Right cardiac atrium (tissue), 5 donors: Measurements from ENCODE around the gene ORMDL2. TPM values are rescaled to one million over a fixed set of nuclear protein-coding genes. Genes with fewer than 3 reads are reported as not detected.
"Not testable (repeated sequence)": the region's sequence is repeated elsewhere in the genome, so short reads cannot be mapped to it uniquely, and the experiment has no call there.

Experiments used
- ATAC-seq, 2 donors: fragments of 200-7000 bp; cut with Tn5 transposase; one replicate each; pipeline versions ENCODE4 v1.8.0 to v1.9.1; 2020; ENCODE audit warnings: moderate library complexity in 2 of 2, mild to moderate bottlenecking in 1 of 2
- DNase-seq, 3 donors: peaks; one replicate each; pipeline ENCODE4 v3.0.0-alpha.2; 2020
- H3K27ac ChIP-seq: one replicate; pipeline ENCODE4 v1.5.1; 2013; ENCODE audit warnings: mild to moderate bottlenecking, low read length, control low read depth, moderate library complexity
- H3K27me3 ChIP-seq: one replicate; pipeline ENCODE4 v1.6.1; 2013; ENCODE audit not compliant: control insufficient read depth, insufficient read depth
- H3K4me1 ChIP-seq: one replicate; pipeline ENCODE4 v1.6.1; 2013; ENCODE audit warnings: low read length; ENCODE audit not compliant: control insufficient read depth, insufficient read depth
- H3K4me3 ChIP-seq: one replicate; pipeline ENCODE4 v1.5.1; 2013; ENCODE audit warnings: low read length, control low read depth
- H3K9me3 ChIP-seq: one replicate; pipeline ENCODE4 v1.6.1; 2013; ENCODE audit warnings: low read length; ENCODE audit not compliant: control insufficient read depth
- WGBS: extraction: QIAGEN DNeasy Blood & Tissue Kit; methylation state at CpG from one replicate; pipeline ENCODE4 v1.1.7; 2013; 5-methylcytosine and 5-hydroxymethylcytosine counted together
- intact Hi-C, 4 donors: fragments of 100-400 bp; cut with DNase I; formaldehyde crosslinking; loops; one replicate each; pipeline versions ENCODE4 v1.11.0 to v1.14.0; 2022 to 2023
- polyA plus RNA-seq: library from polyadenylated mRNA; stranded (reverse); fragments of 200-250 nt; gene quantifications from one replicate; pipeline ENCODE4 v1.2.3, GENCODE V29; 2013
- total RNA-seq, 4 donors: library from RNA; stranded (reverse); fragmentation: NEBNext Ultra II Directional; extraction: Animal tissue kit (Norgen Biotek cat#: 25700); gene quantifications; one replicate each; pipeline ENCODE4 v1.2.1, GENCODE V29; 2021
- donor health status: healthy with polysubstance abuse.
- donor health status: DM: no; HTN: yes; CAD: no.
- donor health status: DM: no; HTN: no; CAD: no.
- donor health status: DM: no; HTN: yes; CAD: no; lungs with severe emphysema.
- donor health status: DM: yes; HTN: yes; CAD: no.

The ORMDL2 gene
- total and polyA plus RNA-seq, 5 donors: 13.8 to 23.8 (median 18.6) TPM

DNA sequence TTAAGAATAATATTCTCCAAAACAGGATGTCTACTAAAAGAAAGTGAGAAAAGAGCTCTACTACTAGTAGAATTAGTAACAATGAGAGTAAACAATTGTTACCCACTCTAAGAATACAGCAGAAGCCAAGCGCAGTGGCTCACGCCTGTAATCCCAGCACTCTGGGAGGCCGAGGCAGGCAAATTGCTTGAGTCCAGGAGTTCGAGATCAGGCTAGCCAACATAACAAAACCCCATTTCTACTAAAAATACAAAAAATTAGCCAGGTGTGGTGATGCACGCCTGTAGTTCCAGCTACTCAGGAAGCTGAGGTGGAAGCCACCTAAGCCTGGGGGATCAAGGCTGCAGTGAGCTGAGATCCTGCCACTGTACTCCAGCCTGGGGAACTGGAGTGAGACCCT, 6.9 kb downstream of the ORMDL2 start:
- no peaks in the 10 kb centered on the region for H3K9me3 ChIP-seq
- H3K4me1 ChIP-seq: peaks cover 15% of the 10 kb centered on the region
- ATAC-seq (no peak), DNase-seq (no peak)
- 90% methylated on average over 5 of the region's 5 CpGs for WGBS
- no peak overlapping the region for H3K4me3 ChIP-seq
- no peaks in the 10 kb centered on the region for H3K27me3 ChIP-seq
- intact Hi-C loops: loop anchor here in 1 of 4 donors (10.0 kb wide), 1 partner anchor 110 kb away; the partner anchor contains the start of gene DGKA
- H3K27ac ChIP-seq: no peak overlapping the region

DNA sequence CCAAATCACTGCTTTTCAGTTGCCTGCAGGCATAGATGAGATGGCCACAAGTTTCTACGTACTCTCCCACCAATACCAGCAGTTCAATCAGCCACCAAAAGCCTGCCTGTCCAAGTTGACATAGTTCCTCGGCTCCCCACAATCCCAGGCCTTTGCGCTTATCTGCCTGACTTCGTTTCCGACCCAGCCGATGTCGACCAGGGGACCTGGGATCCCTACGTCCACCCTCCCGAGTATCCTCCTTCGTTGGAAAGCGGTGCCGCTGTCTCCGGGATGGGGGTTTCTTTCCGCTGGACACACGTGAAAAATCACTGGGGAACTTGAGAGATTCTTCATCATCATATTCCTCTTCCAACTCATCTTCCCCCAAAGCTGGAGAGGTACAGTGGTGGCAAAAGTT, 10.0 kb downstream of the ORMDL2 start:
- Histone ChIP-seq H3K9me3 (no peaks in the 10 kb centered on the region), H3K4me3 (no peak overlapping the region), H3K4me1 (peaks cover 17% of the 10 kb centered on the region), H3K27ac (no peak overlapping the region), H3K27me3 (no peaks in the 10 kb centered on the region)
- WGBS: 89% methylated on average over 15 of the region's 15 CpGs
- no peak for DNase-seq
- intact Hi-C loops: loop anchor here in 1 of 4 donors (10.0 kb wide), 1 partner anchor 107 kb away; the partner anchor contains the start of gene DGKA
- ATAC-seq: no peak

DNA sequence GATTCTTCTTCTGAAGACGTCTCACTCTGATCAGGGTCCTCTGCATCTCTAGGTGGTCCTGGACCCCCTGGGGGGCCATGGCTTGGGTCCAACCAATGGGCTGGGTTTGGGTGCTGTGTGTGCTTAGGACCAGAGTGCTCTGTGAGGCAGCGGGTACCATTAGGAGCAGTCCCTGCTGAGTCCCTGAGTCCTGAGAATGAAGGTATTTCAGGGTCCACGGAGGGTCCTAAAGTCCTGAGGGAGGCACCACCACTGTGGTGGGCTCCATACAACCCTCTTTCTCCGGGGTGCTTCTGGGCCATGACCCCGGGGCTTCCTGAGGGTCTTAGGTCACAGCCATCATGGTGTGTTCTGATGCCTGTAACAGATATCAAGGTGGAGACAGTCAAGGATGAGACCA, 10.5 kb downstream of the ORMDL2 start:
- intact Hi-C loops: loop anchor here in 1 of 4 donors (10.0 kb wide), 1 partner anchor 106 kb away; the partner anchor contains the start of gene DGKA
- Histone ChIP-seq H3K9me3 (no peaks in the 10 kb centered on the region), H3K4me3 (peak overlapping the region; percentile 56), H3K4me1 (peaks cover 17% of the 10 kb centered on the region), H3K27me3 (no peaks in the 10 kb centered on the region), H3K27ac (peak overlapping the region; percentile 15)
- no peak for DNase-seq
- 84% methylated on average over 5 of the region's 5 CpGs for WGBS
- no peak for ATAC-seq

DNA sequence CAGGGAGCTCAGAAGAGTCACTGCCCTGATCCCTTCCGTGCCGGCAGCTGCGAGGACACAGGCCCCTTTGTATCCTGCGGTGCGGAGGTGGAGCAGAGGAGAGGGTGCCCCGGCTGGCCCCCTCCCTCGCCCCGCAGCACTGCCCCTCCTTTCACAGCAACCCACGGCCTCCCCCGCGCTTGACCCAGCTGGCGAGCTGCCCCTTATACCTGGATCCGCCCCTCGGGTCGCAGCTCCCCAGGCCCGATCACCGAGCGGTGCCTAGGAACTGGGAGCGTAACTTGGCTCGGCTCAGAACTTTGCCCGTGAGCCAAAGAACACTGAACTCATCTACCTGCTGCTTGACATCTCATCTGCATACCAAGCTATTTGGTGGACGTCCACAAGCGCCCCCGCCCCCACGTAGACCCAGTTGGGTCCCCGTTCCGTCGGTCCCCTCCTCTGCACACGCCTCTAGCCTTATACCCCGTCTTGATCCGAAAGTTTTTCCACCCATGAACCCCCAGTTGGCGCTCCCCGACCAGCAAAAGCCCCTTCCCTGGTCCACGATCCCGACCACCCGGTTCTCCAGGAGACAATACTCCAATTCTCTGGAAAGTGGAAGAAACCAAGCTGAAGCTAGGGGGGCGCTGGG, 12.2 kb downstream of the ORMDL2 start:
- under 1% methylated on average over 37 of the region's 37 CpGs for WGBS
- H3K4me1 ChIP-seq: peaks cover 17% of the 10 kb centered on the region

DNA sequence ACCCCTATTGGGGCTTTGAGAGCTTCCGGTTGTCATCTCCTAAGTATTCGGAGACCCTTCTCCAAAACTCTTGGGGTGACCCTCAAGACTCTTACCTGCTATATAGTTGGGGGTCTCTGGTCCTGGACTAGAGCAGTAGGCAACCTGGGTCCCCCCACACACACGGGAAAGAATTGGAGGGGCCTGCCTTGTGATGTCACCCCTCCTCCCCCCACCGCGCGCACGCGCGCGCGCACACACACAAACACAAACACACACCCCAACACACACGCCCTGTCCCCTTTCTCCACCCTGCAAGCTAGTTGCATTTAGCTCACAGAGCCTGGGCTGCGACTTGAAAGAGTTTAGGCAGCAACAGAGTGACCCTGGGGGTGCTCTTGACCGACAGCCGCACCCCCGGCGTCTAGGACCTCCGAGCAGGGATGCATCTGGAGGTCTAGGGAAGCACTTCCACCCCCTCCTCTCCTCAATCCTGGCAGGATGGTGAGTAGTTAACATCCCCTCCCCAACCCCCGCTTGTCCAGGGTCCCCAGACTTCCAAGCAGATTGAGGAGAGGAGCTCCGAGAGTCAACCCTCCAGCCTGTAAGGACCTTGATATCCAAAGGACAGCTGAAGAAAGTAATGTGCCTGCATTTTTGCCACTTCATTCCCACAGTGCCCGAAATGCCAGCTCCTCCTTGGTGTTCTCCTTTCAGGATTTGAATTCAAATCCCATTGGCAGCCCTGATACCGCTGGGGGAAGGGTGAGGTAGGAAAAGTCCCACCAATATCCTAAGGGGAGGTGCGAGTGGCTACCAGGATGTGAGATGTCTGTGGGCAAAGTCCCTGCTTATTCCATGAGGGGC, 13.0 kb downstream of the ORMDL2 start:
- Histone ChIP-seq H3K4me1 (peaks cover 17% of the 10 kb centered on the region), H3K27ac (peak overlapping the region; percentile 92), H3K4me3 (peak overlapping the region; percentile 81), H3K9me3 (no peaks in the 10 kb centered on the region), H3K27me3 (no peaks in the 10 kb centered on the region)
- intact Hi-C loops: loop anchor here in 3 of 4 donors (5.0 to 10.0 kb wide), 3 partner anchors 91 to 104 kb away; partner anchors contain the start of genes DGKA (in 1 of the 3) and PYM1 (in 1 of the 3)
- peak; percentile 70 to 74 for ATAC-seq
- 2% methylated on average over 23 of the region's 23 CpGs for WGBS
- peak; percentile 82 to 94 (median 93) for DNase-seq

More for the DNA sequence above, 12.2 kb downstream of the ORMDL2 start:
- Histone ChIP-seq H3K27ac (peak overlapping the region; percentile 92), H3K9me3 (no peaks in the 10 kb centered on the region), H3K27me3 (no peaks in the 10 kb centered on the region), H3K4me3 (peak overlapping the region; percentile 81)
- DNase-seq (peak; percentile 59 to 81 (median 77)), ATAC-seq (peak; percentile 42 to 48)
- intact Hi-C loops: loop anchor here (5.0 to 10.0 kb wide), 3 partner anchors 92 to 105 kb away; partner anchors contain the start of genes DGKA (in 2 of the 4) and PYM1 (in 1 of the 4)

DNA sequence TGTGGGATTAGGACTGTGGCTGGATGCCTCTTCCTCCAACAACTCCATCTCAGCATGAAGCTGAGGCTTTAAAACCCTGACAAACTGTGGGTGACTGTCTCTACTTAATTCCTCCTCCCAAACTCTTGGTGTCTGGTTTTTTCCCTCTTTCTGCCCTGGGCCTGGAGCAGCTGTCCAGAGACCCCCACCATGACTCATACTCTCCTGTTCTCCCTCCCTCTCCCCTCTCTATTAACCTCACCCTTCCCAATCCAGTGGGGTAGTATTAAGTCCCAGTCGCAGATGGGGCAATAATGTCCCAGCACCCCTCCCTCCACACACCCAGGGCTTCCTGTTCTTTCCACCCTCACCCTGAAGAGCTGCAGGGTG, 13.6 kb downstream of the ORMDL2 start:
- Histone ChIP-seq H3K4me1 (peaks cover 15% of the 10 kb centered on the region), H3K27me3 (no peaks in the 10 kb centered on the region), H3K27ac (peak overlapping the region; percentile 92), H3K4me3 (peak overlapping the region; percentile 81), H3K9me3 (no peaks in the 10 kb centered on the region)
- intact Hi-C loops: loop anchor here in 3 of 4 donors (5.0 to 10.0 kb wide), 3 partner anchors 91 to 103 kb away; partner anchors contain the start of genes DGKA (in 1 of the 3) and PYM1 (in 1 of the 3)
- no peak for ATAC-seq
- 25% methylated on average over 1 of the region's 1 CpG for WGBS
- DNase-seq: no peak

DNA sequence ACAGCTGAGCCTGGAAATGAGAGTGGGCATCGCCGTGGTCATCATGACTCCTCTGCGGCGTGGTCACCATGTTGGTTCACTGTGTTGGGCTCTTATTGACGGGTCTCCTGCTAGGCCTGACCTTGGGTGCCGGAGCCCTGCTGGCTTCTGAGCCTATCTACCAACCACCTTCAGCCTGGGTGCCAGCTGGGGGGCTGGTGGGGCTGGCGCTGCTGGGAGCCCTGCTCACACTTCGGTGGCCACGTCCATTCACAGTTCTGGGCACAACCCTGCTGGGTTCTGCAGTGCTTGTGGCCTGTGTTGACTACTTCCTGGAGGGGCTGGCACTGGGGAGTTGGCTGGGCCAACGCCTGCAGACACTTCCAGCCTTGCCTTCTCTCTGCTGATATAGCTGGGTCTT, 15.2 kb downstream of the ORMDL2 start:
- DNase-seq: no peak
- no peaks in the 10 kb centered on the region for H3K27me3 ChIP-seq
- no peak for ATAC-seq
- H3K9me3 ChIP-seq: no peaks in the 10 kb centered on the region
- intact Hi-C loops: loop anchor here in 3 of 4 donors (5.0 to 10.0 kb wide), 3 partner anchors 89 to 102 kb away; partner anchors contain the start of genes DGKA (in 1 of the 3) and PYM1 (in 1 of the 3)
- no peak overlapping the region for H3K27ac ChIP-seq
- 93% methylated on average over 10 of the region's 10 CpGs for WGBS
- H3K4me3 ChIP-seq: no peak overlapping the region
- peaks cover 7% of the 10 kb centered on the region for H3K4me1 ChIP-seq

DNA sequence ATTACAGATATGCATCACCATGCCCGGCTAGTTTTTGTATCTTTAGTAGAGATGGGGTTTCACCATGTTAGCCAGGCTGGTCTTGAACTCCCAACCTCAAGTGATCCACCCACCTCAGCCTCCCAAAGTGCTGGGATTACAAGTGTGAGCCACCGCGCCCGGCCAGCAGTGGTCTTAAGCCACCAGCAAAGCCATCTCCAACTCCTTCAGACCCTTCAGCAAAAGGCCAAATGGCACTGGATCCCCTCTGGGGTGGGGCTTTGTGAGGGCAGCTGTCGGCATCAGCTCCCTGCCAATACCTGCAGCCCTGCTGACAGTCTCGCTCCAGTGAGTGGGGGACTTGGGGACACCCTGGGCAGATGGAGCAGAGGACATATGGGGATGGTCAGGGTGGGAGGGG, 16.6 kb downstream of the ORMDL2 start:
- not testable (repeated sequence) for H3K27me3 ChIP-seq, H3K4me3 ChIP-seq, H3K4me1 ChIP-seq, DNase-seq, ATAC-seq, H3K27ac ChIP-seq, H3K9me3 ChIP-seq
- intact Hi-C loops: loop anchor here in 3 of 4 donors (5.0 to 10.0 kb wide), 3 partner anchors 88 to 100 kb away; partner anchors contain the start of genes DGKA (in 1 of the 3) and PYM1 (in 1 of the 3)
- WGBS: 77% methylated on average over 6 of the region's 6 CpGs

DNA sequence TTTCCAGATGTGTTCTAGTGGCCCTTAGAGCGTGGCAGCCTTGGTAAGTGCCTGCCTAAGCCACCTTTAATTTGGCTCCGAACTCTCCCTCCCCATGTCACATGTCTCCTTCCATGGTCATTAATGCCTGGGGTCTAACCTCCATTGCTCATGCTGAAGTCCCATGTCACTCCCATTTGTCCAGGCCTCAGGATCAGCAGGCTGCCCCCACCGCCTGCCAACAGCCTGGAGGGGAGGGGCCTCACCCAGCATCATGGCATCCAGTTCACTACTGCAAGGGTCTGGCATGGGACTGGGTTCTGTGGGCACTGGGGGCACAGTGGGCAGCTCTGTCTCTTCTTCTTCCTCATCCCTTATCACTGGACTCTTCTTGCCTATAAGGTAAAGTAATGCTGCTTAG, 20.5 kb downstream of the ORMDL2 start:
- peaks cover 3% of the 10 kb centered on the region for H3K4me1 ChIP-seq
- no peak overlapping the region for H3K4me3 ChIP-seq
- H3K9me3 ChIP-seq: no peaks in the 10 kb centered on the region
- WGBS: 92% methylated on average over 3 of the region's 3 CpGs
- intact Hi-C loops: loop anchor here in 1 of 4 donors (10.0 kb wide), 1 partner anchor 96 kb away; the partner anchor contains the start of gene DGKA
- H3K27ac ChIP-seq: no peak overlapping the region
- DNase-seq: no peak
- no peaks in the 10 kb centered on the region for H3K27me3 ChIP-seq
- ATAC-seq: no peak

DNA sequence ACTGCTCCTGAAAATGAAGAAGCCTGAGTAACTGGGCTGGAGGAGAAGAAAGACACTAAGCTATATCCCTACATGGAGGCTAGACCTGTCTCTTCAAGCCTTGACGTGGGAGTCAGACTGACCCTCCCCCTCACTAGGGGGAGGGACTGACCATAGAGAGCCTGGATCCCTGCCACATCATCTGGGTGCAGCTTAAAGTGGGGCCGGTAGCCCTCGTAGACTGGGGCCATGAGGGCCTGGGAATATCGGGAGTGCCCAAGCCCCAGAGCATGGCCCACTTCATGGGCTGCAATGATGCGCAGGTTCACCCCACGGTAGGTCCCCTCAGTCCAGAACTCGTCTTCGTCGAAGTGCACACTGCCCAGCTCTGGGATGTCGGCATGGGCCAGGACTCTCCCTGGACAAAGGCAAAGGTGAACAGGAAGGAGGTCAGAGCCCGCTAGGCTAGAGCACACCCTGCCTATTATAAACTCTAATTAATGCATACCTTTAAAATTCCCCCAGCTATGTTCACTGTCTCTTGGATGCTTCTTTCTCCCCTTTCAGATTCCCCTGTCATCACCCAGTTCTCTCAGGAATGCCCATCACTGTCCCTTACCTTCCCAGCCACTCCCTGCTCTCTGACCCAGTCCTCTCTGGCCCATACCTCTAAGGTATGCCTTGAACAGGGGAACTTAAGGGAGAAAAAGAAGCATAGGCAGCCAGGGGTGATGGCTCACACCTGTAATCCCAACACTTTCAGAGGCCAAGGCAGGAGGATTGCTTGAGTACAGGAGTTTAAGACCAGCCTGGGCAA, 21.7 kb downstream of the ORMDL2 start:
- WGBS: 78% methylated on average over 11 of the region's 11 CpGs
- ATAC-seq (no peak), DNase-seq (no peak)
- no peak overlapping the region for H3K4me3 ChIP-seq
- intact Hi-C loops: loop anchor here in 2 of 4 donors (10.0 kb wide), 2 partner anchors 85 to 95 kb away; partner anchors contain the start of genes DGKA (in 1 of the 2) and PYM1 (in 1 of the 2)
- no peaks in the 10 kb centered on the region for H3K9me3 ChIP-seq
- H3K27ac ChIP-seq: no peak overlapping the region
- no peaks in the 10 kb centered on the region for H3K27me3 ChIP-seq
- peaks cover 3% of the 10 kb centered on the region for H3K4me1 ChIP-seq
